Measurements from ENCODE around the gene MNT. TPM values are rescaled to one million over a fixed set of nuclear protein-coding genes. Genes with fewer than 3 reads are reported as not detected.
"Not testable (repeated sequence)": the region's sequence is repeated elsewhere in the genome, so short reads cannot be mapped to it uniquely, and the experiment has no call there.

MNT gene
- total RNA-seq, 1 donor, result 12.2 TPM

GRCh38 chr17:2440930-2441329, 40.1 kb upstream of the MNT start:
- no peak for TF ChIP-seq CTCF (IDR thresholded peaks at IDR 0.05; ENCODE audit: insufficient read depth, low read length)
- H3K4me3 ChIP-seq (ENCODE audit: low read depth, low read length), result no peak overlapping the region
- DNase-seq (ENCODE audit: low read depth), result no peak

- not testable (repeated sequence) for H3K4me3 ChIP-seq (ENCODE audit: low read depth, low read length); DNase-seq (ENCODE audit: low read depth)
Measured at GRCh38 chr17:2439997-2440396, 39.1 kb upstream of the MNT start.

GRCh38 chr17:2438823-2439222, 38.0 kb upstream of the MNT start:
- no peak overlapping the region for H3K4me3 ChIP-seq (ENCODE audit: low read depth, low read length)
- no peak for TF ChIP-seq CTCF (IDR thresholded peaks at IDR 0.05; ENCODE audit: insufficient read depth, low read length)
- peak; percentile 53 for DNase-seq (ENCODE audit: low read depth)

GRCh38 chr17:2436316-2436905, 35.6 kb upstream of the MNT start:
- no peak for TF ChIP-seq CTCF (IDR thresholded peaks at IDR 0.05; ENCODE audit: insufficient read depth, low read length)

GRCh38 chr17:2435862-2436261, 35.0 kb upstream of the MNT start:
- H3K4me3 ChIP-seq (ENCODE audit: low read depth, low read length), result no peak overlapping the region
- no peak for DNase-seq (ENCODE audit: low read depth)
- no peak for TF ChIP-seq CTCF (IDR thresholded peaks at IDR 0.05; ENCODE audit: insufficient read depth, low read length)

More at GRCh38 chr17:2436316-2436905, 35.6 kb upstream of the MNT start:
- no peak for DNase-seq (ENCODE audit: low read depth)
- H3K4me3 ChIP-seq (ENCODE audit: low read depth, low read length), result no peak overlapping the region

GRCh38 chr17:2435181-2435741, 34.4 kb upstream of the MNT start:
- DNase-seq (ENCODE audit: low read depth), result peak; percentile 34
- TF ChIP-seq CTCF (IDR thresholded peaks at IDR 0.05; ENCODE audit: insufficient read depth, low read length), result no peak
- H3K4me3 ChIP-seq (ENCODE audit: low read depth, low read length), result no peak overlapping the region

GRCh38 chr17:2433696-2434095, 32.8 kb upstream of the MNT start:
- TF ChIP-seq CTCF (IDR thresholded peaks at IDR 0.05; ENCODE audit: insufficient read depth, low read length), result no peak
- H3K4me3 ChIP-seq (ENCODE audit: low read depth, low read length), result no peak overlapping the region
- no peak for DNase-seq (ENCODE audit: low read depth)

Data from fibroblast of the aortic adventitia (primary cell).